Measurements from ENCODE around the gene SLC25A13.
A peak's percentile ranks its signal among the peaks of the same experiment; 100 is the strongest.

Gene SLC25A13

DNA sequence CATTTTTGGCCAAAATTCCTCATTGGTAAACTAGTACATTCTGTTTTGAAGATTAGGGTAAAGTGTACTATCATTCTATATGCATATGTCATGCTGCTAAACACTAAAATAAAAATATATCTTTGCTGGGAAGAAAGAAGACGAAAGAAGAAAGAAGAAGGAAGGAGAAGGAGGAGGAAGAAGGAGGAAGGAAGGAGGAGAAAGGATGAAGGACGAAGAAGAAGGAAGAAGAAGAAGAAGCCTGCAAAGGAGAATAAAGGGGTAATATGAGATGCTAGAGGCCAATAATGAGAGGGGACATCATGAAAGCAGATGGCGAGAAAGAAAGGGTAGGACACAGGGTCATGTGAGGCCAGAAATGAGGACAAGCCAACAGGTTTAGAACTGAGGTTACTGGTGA is 8.0 kb downstream of the SLC25A13 start:
- Histone ChIP-seq H3K4me1 (ENCODE audit: control insufficient read depth in 2 of 2, insufficient read depth in 2 of 2, low read length in 2 of 2) (peaks cover 2% of the 10 kb centered on the region in 2 donors), H3K9ac (ENCODE audit: low read depth in 1 of 2, low read length in 2 of 2) (no peak overlapping the region), H3K36me3 (ENCODE audit: control insufficient read depth in 2 of 2, insufficient read depth in 2 of 2, low read length in 2 of 2) (no peaks in the 10 kb centered on the region), H3K4me3 (ENCODE audit: low read length in 2 of 2) (no peak overlapping the region), H3K9me3 (ENCODE audit: control insufficient read depth in 2 of 2, low read length in 2 of 2) (no peaks in the 10 kb centered on the region), H3K27ac (ENCODE audit: low read depth in 2 of 2, low read length in 2 of 2) (no peak overlapping the region), H3K27me3 (ENCODE audit: control insufficient read depth in 2 of 2, insufficient read depth in 2 of 2, low read length in 2 of 2) (no peaks in the 10 kb centered on the region)

DNA sequence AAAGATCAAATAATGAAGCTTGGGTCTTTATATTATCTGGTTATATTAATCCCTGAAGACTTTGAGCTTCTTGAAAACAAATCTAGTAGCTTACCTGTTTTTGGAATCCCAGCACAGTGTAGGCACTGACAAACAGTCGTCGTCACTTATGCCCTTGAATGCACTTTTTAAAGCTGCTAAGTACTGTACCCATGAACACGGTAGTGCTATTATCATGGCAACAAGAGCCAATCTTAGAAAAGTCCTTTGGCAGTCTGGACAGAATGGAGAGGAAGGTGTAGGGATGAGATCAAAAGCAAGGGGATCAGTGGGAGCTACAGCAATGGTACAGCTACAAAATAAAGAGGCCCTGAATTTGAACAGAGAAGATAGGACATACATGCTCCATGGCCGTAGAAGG is 9.4 kb downstream of the SLC25A13 start:
- Histone ChIP-seq H3K27ac (ENCODE audit: low read depth in 2 of 2, low read length in 2 of 2) (no peak overlapping the region), H3K4me3 (ENCODE audit: low read length in 2 of 2) (no peak overlapping the region), H3K36me3 (ENCODE audit: control insufficient read depth in 2 of 2, insufficient read depth in 2 of 2, low read length in 2 of 2) (no peaks in the 10 kb centered on the region), H3K4me1 (ENCODE audit: control insufficient read depth in 2 of 2, insufficient read depth in 2 of 2, low read length in 2 of 2) (peaks cover 2 to 7% of the 10 kb centered on the region in 2 donors), H3K9ac (ENCODE audit: low read depth in 1 of 2, low read length in 2 of 2) (no peak overlapping the region), H3K9me3 (ENCODE audit: control insufficient read depth in 2 of 2, low read length in 2 of 2) (no peaks in the 10 kb centered on the region), H3K27me3 (ENCODE audit: control insufficient read depth in 2 of 2, insufficient read depth in 2 of 2, low read length in 2 of 2) (no peaks in the 10 kb centered on the region)

DNA sequence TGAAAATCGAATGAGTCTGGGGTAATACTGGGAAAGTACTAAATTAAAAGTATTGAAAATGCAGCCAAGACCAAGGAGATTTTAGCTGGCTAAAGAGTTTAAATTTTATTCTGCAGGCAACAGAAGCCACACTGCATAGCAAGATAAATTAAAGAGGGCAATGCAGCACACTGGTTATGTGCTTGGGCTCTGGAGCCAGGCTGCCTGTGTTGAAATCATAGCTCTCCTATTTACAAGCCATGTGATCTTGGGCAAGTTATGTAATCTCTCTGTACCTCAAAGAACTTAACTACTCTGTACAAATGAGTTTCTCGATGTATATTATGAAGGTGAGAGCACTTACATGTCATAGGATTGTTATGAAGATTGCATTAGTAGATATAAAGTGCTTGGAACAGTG is 9.9 kb downstream of the SLC25A13 start:
- no peak overlapping the region for H3K9ac ChIP-seq (ENCODE audit: low read depth in 1 of 2, low read length in 2 of 2)
- H3K36me3 ChIP-seq (ENCODE audit: control insufficient read depth in 2 of 2, insufficient read depth in 2 of 2, low read length in 2 of 2), result no peaks in the 10 kb centered on the region
- peaks cover 2 to 7% of the 10 kb centered on the region in 2 donors for H3K4me1 ChIP-seq (ENCODE audit: control insufficient read depth in 2 of 2, insufficient read depth in 2 of 2, low read length in 2 of 2)
- no peak overlapping the region for H3K27ac ChIP-seq (ENCODE audit: low read depth in 2 of 2, low read length in 2 of 2)
- no peak overlapping the region for H3K4me3 ChIP-seq (ENCODE audit: low read length in 2 of 2)
- H3K27me3 ChIP-seq (ENCODE audit: control insufficient read depth in 2 of 2, insufficient read depth in 2 of 2, low read length in 2 of 2), result no peaks in the 10 kb centered on the region
- H3K9me3 ChIP-seq (ENCODE audit: control insufficient read depth in 2 of 2, low read length in 2 of 2), result no peaks in the 10 kb centered on the region

- Histone ChIP-seq H3K27ac (ENCODE audit: low read depth in 2 of 2, low read length in 2 of 2) (no peak overlapping the region), H3K9ac (ENCODE audit: low read depth in 1 of 2, low read length in 2 of 2) (no peak overlapping the region), H3K27me3 (ENCODE audit: control insufficient read depth in 2 of 2, insufficient read depth in 2 of 2, low read length in 2 of 2) (no peaks in the 10 kb centered on the region), H3K36me3 (ENCODE audit: control insufficient read depth in 2 of 2, insufficient read depth in 2 of 2, low read length in 2 of 2) (peaks cover 0 to 3% of the 10 kb centered on the region in 2 donors), H3K4me3 (ENCODE audit: low read length in 2 of 2) (no peak overlapping the region), H3K9me3 (ENCODE audit: control insufficient read depth in 2 of 2, low read length in 2 of 2) (no peaks in the 10 kb centered on the region), H3K4me1 (ENCODE audit: control insufficient read depth in 2 of 2, insufficient read depth in 2 of 2, low read length in 2 of 2) (peaks cover 2 to 7% of the 10 kb centered on the region in 2 donors)
Observed at GRCh38 chr7:96310110-96310509, 11.8 kb downstream of the SLC25A13 start.

DNA sequence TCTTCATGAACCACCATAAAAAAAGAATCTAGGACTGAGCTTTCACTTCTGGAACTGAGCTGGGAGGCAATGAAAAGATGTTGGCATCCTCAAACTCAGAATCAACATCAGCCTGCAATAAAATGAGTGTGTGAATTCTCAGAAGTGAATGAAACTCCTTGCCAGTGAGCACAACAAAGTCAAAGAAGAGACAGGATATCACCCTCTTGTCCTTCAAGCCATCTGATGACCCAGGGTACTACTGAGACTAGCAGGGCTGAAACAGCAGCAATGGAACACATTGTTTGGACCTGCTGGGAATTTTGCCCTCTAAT is 13.0 kb downstream of the SLC25A13 start:
- H3K9ac ChIP-seq (ENCODE audit: low read depth in 1 of 2, low read length in 2 of 2), result no peak overlapping the region
- H3K4me1 ChIP-seq (ENCODE audit: control insufficient read depth in 2 of 2, insufficient read depth in 2 of 2, low read length in 2 of 2), result peaks cover 2 to 10% of the 10 kb centered on the region in 2 donors
- H3K9me3 ChIP-seq (ENCODE audit: control insufficient read depth in 2 of 2, low read length in 2 of 2), result no peaks in the 10 kb centered on the region

GRCh38 chr7:96308253-96308949 is 13.5 kb downstream of the SLC25A13 start:
- peaks cover 5 to 10% of the 10 kb centered on the region in 2 donors for H3K4me1 ChIP-seq (ENCODE audit: control insufficient read depth in 2 of 2, insufficient read depth in 2 of 2, low read length in 2 of 2)
- no peak overlapping the region for H3K9ac ChIP-seq (ENCODE audit: low read depth in 1 of 2, low read length in 2 of 2)
- H3K4me3 ChIP-seq (ENCODE audit: low read length in 2 of 2), result no peak overlapping the region
- H3K27me3 ChIP-seq (ENCODE audit: control insufficient read depth in 2 of 2, insufficient read depth in 2 of 2, low read length in 2 of 2), result no peaks in the 10 kb centered on the region
- H3K27ac ChIP-seq (ENCODE audit: low read depth in 2 of 2, low read length in 2 of 2), result no peak overlapping the region
- H3K36me3 ChIP-seq (ENCODE audit: control insufficient read depth in 2 of 2, insufficient read depth in 2 of 2, low read length in 2 of 2), result peaks cover 0 to 3% of the 10 kb centered on the region in 2 donors
- H3K9me3 ChIP-seq (ENCODE audit: control insufficient read depth in 2 of 2, low read length in 2 of 2), result no peaks in the 10 kb centered on the region

More for the DNA sequence above, 13.0 kb downstream of the SLC25A13 start:
- Histone ChIP-seq H3K27ac (ENCODE audit: low read depth in 2 of 2, low read length in 2 of 2) (no peak overlapping the region), H3K27me3 (ENCODE audit: control insufficient read depth in 2 of 2, insufficient read depth in 2 of 2, low read length in 2 of 2) (no peaks in the 10 kb centered on the region), H3K36me3 (ENCODE audit: control insufficient read depth in 2 of 2, insufficient read depth in 2 of 2, low read length in 2 of 2) (peaks cover 0 to 3% of the 10 kb centered on the region in 2 donors), H3K4me3 (ENCODE audit: low read length in 2 of 2) (no peak overlapping the region)

DNA sequence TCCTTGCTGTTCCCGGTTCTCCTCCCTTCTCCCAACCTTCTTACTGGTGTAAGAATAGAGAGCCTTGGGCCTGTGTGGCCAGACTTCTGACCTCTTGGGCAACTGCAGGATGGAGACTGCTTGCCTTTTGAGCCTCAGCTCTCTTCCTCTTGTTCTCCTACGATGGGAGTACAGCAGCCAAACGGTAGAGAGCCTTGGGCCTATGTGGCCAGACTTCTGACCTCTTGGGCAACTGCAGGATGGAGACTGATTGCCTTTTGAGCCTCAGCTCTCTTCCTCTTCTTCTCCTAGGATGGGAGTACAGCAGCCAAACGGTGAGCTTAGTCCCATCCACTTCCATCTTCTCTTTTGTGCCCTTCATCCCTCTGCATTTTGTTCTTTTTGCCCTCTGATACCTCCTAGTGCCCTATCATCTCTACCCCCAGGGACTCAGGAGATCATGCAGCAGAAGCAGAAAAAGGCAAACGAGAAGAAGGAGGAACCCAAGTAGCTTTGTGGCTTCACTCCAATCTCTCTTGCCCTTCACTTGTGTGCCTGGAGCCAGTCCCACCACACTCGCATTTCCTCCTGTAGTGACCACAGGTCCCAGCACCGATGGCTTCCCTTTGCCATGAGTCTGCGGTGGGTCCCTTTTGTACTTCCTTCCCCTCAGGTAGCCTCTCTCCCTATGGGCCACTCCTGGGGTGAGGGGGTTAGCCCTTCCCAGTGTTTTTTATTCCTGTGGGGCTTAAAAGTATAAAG is 15.3 kb downstream of the SLC25A13 start:
- Histone ChIP-seq H3K4me1 (ENCODE audit: control insufficient read depth in 2 of 2, insufficient read depth in 2 of 2, low read length in 2 of 2) (peaks cover 6 to 10% of the 10 kb centered on the region in 2 donors), H3K36me3 (ENCODE audit: control insufficient read depth in 2 of 2, insufficient read depth in 2 of 2, low read length in 2 of 2) (peaks cover 0 to 3% of the 10 kb centered on the region in 2 donors), H3K27ac (ENCODE audit: low read depth in 2 of 2, low read length in 2 of 2) (no peak overlapping the region), H3K27me3 (ENCODE audit: control insufficient read depth in 2 of 2, insufficient read depth in 2 of 2, low read length in 2 of 2) (no peaks in the 10 kb centered on the region), H3K9ac (ENCODE audit: low read depth in 1 of 2, low read length in 2 of 2) (no peak overlapping the region), H3K4me3 (ENCODE audit: low read length in 2 of 2) (no peak overlapping the region), H3K9me3 (ENCODE audit: control insufficient read depth in 2 of 2, low read length in 2 of 2) (no peaks in the 10 kb centered on the region)

DNA sequence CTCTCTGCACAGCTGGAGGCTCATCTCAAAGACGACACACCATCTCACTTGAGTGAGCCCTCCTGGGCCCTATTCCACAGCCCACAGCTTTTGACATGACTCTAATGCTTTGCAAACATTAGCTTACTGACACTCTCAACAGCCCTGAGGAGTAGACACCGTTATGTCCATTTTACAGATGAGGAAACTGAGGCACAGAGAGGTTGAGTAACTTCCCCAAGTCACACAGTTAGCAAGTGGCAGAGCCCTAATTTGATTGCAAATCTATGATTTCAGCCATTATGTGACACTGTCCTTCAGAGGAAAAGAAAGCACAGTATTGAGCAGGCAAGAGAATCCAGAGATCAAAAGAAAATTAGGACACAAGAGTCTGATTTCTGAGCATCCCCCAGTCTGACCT is 16.0 kb downstream of the SLC25A13 start:
- Histone ChIP-seq H3K4me3 (ENCODE audit: low read length in 2 of 2) (no peak overlapping the region), H3K36me3 (ENCODE audit: control insufficient read depth in 2 of 2, insufficient read depth in 2 of 2, low read length in 2 of 2) (peaks cover 0 to 3% of the 10 kb centered on the region in 2 donors), H3K4me1 (ENCODE audit: control insufficient read depth in 2 of 2, insufficient read depth in 2 of 2, low read length in 2 of 2) (peaks cover 6 to 10% of the 10 kb centered on the region in 2 donors), H3K27ac (ENCODE audit: low read depth in 2 of 2, low read length in 2 of 2) (no peak overlapping the region), H3K9ac (ENCODE audit: low read depth in 1 of 2, low read length in 2 of 2) (no peak overlapping the region), H3K9me3 (ENCODE audit: control insufficient read depth in 2 of 2, low read length in 2 of 2) (no peaks in the 10 kb centered on the region), H3K27me3 (ENCODE audit: control insufficient read depth in 2 of 2, insufficient read depth in 2 of 2, low read length in 2 of 2) (no peaks in the 10 kb centered on the region)

- H3K9ac ChIP-seq (ENCODE audit: low read depth in 1 of 2, low read length in 2 of 2), result no peak overlapping the region
- no peak overlapping the region for H3K27ac ChIP-seq (ENCODE audit: low read depth in 2 of 2, low read length in 2 of 2)
Observed at GRCh38 chr7:96304573-96304972, 17.3 kb downstream of the SLC25A13 start.

GRCh38 chr7:96303686-96304443 is 18.0 kb downstream of the SLC25A13 start:
- H3K9me3 ChIP-seq (ENCODE audit: control insufficient read depth in 2 of 2, low read length in 2 of 2), result no peaks in the 10 kb centered on the region
- H3K9ac ChIP-seq (ENCODE audit: low read depth in 1 of 2, low read length in 2 of 2), result no peak overlapping the region
- peaks cover 6 to 7% of the 10 kb centered on the region in 2 donors for H3K4me1 ChIP-seq (ENCODE audit: control insufficient read depth in 2 of 2, insufficient read depth in 2 of 2, low read length in 2 of 2)
- H3K4me3 ChIP-seq (ENCODE audit: low read length in 2 of 2), result no peak overlapping the region
- peaks cover 0 to 3% of the 10 kb centered on the region in 2 donors for H3K36me3 ChIP-seq (ENCODE audit: control insufficient read depth in 2 of 2, insufficient read depth in 2 of 2, low read length in 2 of 2)
- H3K27ac ChIP-seq (ENCODE audit: low read depth in 2 of 2, low read length in 2 of 2), result peak overlapping the region; percentile 23 to 52
- H3K27me3 ChIP-seq (ENCODE audit: control insufficient read depth in 2 of 2, insufficient read depth in 2 of 2, low read length in 2 of 2), result no peaks in the 10 kb centered on the region

More at GRCh38 chr7:96304573-96304972, 17.3 kb downstream of the SLC25A13 start:
- Histone ChIP-seq H3K36me3 (ENCODE audit: control insufficient read depth in 2 of 2, insufficient read depth in 2 of 2, low read length in 2 of 2) (peaks cover 0 to 3% of the 10 kb centered on the region in 2 donors), H3K27me3 (ENCODE audit: control insufficient read depth in 2 of 2, insufficient read depth in 2 of 2, low read length in 2 of 2) (no peaks in the 10 kb centered on the region), H3K4me1 (ENCODE audit: control insufficient read depth in 2 of 2, insufficient read depth in 2 of 2, low read length in 2 of 2) (peaks cover 6 to 10% of the 10 kb centered on the region in 2 donors), H3K4me3 (ENCODE audit: low read length in 2 of 2) (no peak overlapping the region), H3K9me3 (ENCODE audit: control insufficient read depth in 2 of 2, low read length in 2 of 2) (no peaks in the 10 kb centered on the region)
